T-helper 2 cell (primary cell): ENCODE data around the gene SPATS2L.
"Not testable (repeated sequence)": the region's sequence is repeated elsewhere in the genome, so short reads cannot be mapped to it uniquely, and the experiment has no call there.

Source experiments
- DNase-seq, 5 experiments: peaks; one replicate each; pipeline versions ENCODE4 v3.0.0 to v3.0.0-alpha.2; 2012 to 2022

Gene SPATS2L

GRCh38 chr2:200320991-200321390, 14.5 kb downstream of the SPATS2L start:
- no peak for DNase-seq

- DNase-seq, result peak in 1 of 5 experiments; percentile 79
Observed at GRCh38 chr2:200321780-200322534, 15.5 kb downstream of the SPATS2L start.

- peak in 1 of 5 experiments; percentile 42 for DNase-seq
Observed at GRCh38 chr2:200322607-200323006, 16.1 kb downstream of the SPATS2L start.

- DNase-seq, result no peak
Observed at GRCh38 chr2:200324362-200324761, 17.9 kb downstream of the SPATS2L start.

GRCh38 chr2:200329384-200329783, 22.9 kb downstream of the SPATS2L start:
- no peak for DNase-seq

- no peak for DNase-seq
Observed at GRCh38 chr2:200329798-200330197, 23.3 kb downstream of the SPATS2L start.

- no peak for DNase-seq
Observed at GRCh38 chr2:200330351-200331060, 24.0 kb downstream of the SPATS2L start.

GRCh38 chr2:200331061-200331400, 24.5 kb downstream of the SPATS2L start:
- DNase-seq, result no peak

- DNase-seq, result no peak
Observed at GRCh38 chr2:200335657-200336056, 29.2 kb downstream of the SPATS2L start.

- DNase-seq, result no peak
Observed at GRCh38 chr2:200336980-200337615, 30.6 kb downstream of the SPATS2L start.

GRCh38 chr2:200337621-200338020, 31.1 kb downstream of the SPATS2L start:
- DNase-seq, result no peak

GRCh38 chr2:200338692-200339091, 32.2 kb downstream of the SPATS2L start:
- no peak for DNase-seq

- no peak for DNase-seq
Observed at GRCh38 chr2:200340508-200341224, 34.2 kb downstream of the SPATS2L start.

- DNase-seq, result peak in 1 of 5 experiments; percentile 82
Observed at GRCh38 chr2:200341376-200341775, 34.9 kb downstream of the SPATS2L start.

- no peak for DNase-seq
Observed at GRCh38 chr2:200342235-200342634, 35.7 kb downstream of the SPATS2L start.

GRCh38 chr2:200342654-200343053, 36.2 kb downstream of the SPATS2L start:
- no peak for DNase-seq

- not testable (repeated sequence) for DNase-seq
Observed at GRCh38 chr2:200344202-200344601, 37.7 kb downstream of the SPATS2L start.

- no peak for DNase-seq
Observed at GRCh38 chr2:200345975-200346374, 39.5 kb downstream of the SPATS2L start.

- no peak for DNase-seq
Observed at GRCh38 chr2:200347301-200347700, 40.8 kb downstream of the SPATS2L start.

- no peak for DNase-seq
Observed at GRCh38 chr2:200348897-200349563, 42.5 kb downstream of the SPATS2L start.

- DNase-seq, result no peak
Observed at GRCh38 chr2:200349868-200350267, 43.4 kb downstream of the SPATS2L start.

- DNase-seq, result peak in 1 of 5 experiments; percentile 14
Observed at GRCh38 chr2:200350850-200351285, 44.4 kb downstream of the SPATS2L start.
